Breast epithelium (tissue), 4 donors: ENCODE results near the gene FAM161B. TPM values are rescaled to one million over a fixed set of nuclear protein-coding genes. Genes with fewer than 3 reads are reported as not detected.
"Not testable (repeated sequence)": the region's sequence is repeated elsewhere in the genome, so short reads cannot be mapped to it uniquely, and the experiment has no call there.

Experiments used
- DNase-seq, 2 donors: peaks; one replicate each; pipeline ENCODE4 v3.0.0-alpha.2; 2019; ENCODE audit warnings: low spot score in 2 of 2
- H3K27ac ChIP-seq, 2 donors: fragments of 200-600 bp; sonication (generic) in 1 of 2; one replicate each; pipeline ENCODE4 v1.5.1; 2016 to 2019; ENCODE audit warnings: mild to moderate bottlenecking in 1 of 2
- H3K27me3 ChIP-seq, 2 donors: fragments of 200-600 bp; sonication (generic) in 1 of 2; one replicate each; pipeline versions ENCODE4 v1.5.1 to v1.6.0; 2017 to 2019; ENCODE audit warnings: control low read depth in 1 of 2, mild to moderate bottlenecking in 1 of 2
- H3K36me3 ChIP-seq: fragments of 200-600 bp; one replicate; pipeline ENCODE4 v1.5.1; 2019
- H3K4me1 ChIP-seq, 2 donors: fragments of 200-600 bp; sonication (generic); one replicate each; pipeline ENCODE4 v1.5.1; 2016 to 2019; ENCODE audit warnings: control low read depth in 1 of 2
- H3K4me3 ChIP-seq, 3 donors: fragments of 200-600 bp; sonication (generic); 1 replicate in 2 of 3; 2 replicates in 1 of 3; pipeline ENCODE4 v1.5.1; 2016 to 2019; ENCODE audit warnings: mild to moderate bottlenecking in 3 of 3, moderate library complexity in 2 of 3
- H3K9me3 ChIP-seq, 2 donors: fragments of 200-600 bp; sonication (generic) in 1 of 2; one replicate each; pipeline ENCODE4 v1.5.1; 2016 to 2019; ENCODE audit warnings: control low read depth in 1 of 2
- CTCF ChIP-seq, 3 donors: fragments of 450-650 bp; IDR thresholded peaks; one replicate each; pipeline ENCODE4 v1.5.1; 2016 to 2017; ENCODE audit warnings: antibody characterized with exemption in 3 of 3, mild to moderate bottlenecking in 3 of 3, moderate library complexity in 3 of 3
- POLR2A ChIP-seq: fragments of 450-650 bp; IDR thresholded peaks from one replicate; pipeline ENCODE4 v1.6.1; 2016; ENCODE audit warnings: antibody characterized with exemption, mild to moderate bottlenecking, moderate library complexity
- POLR2AphosphoS5 ChIP-seq, 3 donors: sonication (generic); formaldehyde crosslinking; IDR thresholded peaks; one replicate each; pipeline ENCODE4 v1.6.1; 2017; ENCODE audit warnings: antibody characterized with exemption in 3 of 3
- intact Hi-C: fragments of 100-400 bp; cut with DNase I; formaldehyde crosslinking; loops from one replicate; pipeline ENCODE4 v1.15.1; 2023; ENCODE audit warnings: low total_unique reads
- total RNA-seq, 3 donors: library from RNA; depleted of rRNA; stranded (reverse); fragments of >200 nt; gene quantifications; one replicate each; pipeline ENCODE4 v1.1.0, GENCODE V29; 2016

The FAM161B gene
- total RNA-seq, 3 donors from 2014 or later: 4.5 to 12.3 (median 11.1) TPM

GRCh38 chr14:73996731-73997107, 46.8 kb upstream of the FAM161B start:
- Histone ChIP-seq H3K27me3 (no peaks in the 10 kb centered on the region), H3K9me3 (no peaks in the 10 kb centered on the region), H3K4me1 (no peaks in the 10 kb centered on the region), H3K4me3 (no peak overlapping the region), H3K36me3 (no peaks in the 10 kb centered on the region), H3K27ac (no peak overlapping the region)
- no peak for TF ChIP-seq POLR2A
- TF ChIP-seq CTCF (IDR thresholded peaks at IDR 0.05): no peak
- no peak for TF ChIP-seq POLR2AphosphoS5 (IDR thresholded peaks at IDR 0.05)
- intact Hi-C loops: no loop called here
- no peak for DNase-seq

- intact Hi-C loops: no loop called here
- Histone ChIP-seq H3K4me1 (no peaks in the 10 kb centered on the region), H3K27ac (no peak overlapping the region), H3K36me3 (no peaks in the 10 kb centered on the region), H3K27me3 (no peaks in the 10 kb centered on the region), H3K4me3 (no peak overlapping the region), H3K9me3 (no peaks in the 10 kb centered on the region)
- DNase-seq: no peak
- TF ChIP-seq POLR2AphosphoS5 (IDR thresholded peaks at IDR 0.05): no peak
- no peak for TF ChIP-seq POLR2A
- TF ChIP-seq CTCF (IDR thresholded peaks at IDR 0.05): no peak
These were observed 46.1 kb upstream of the FAM161B start for GRCh38 chr14:73995977-73996378.

- H3K27ac ChIP-seq, intact Hi-C loops, DNase-seq, H3K36me3 ChIP-seq, H3K4me1 ChIP-seq, H3K4me3 ChIP-seq, H3K9me3 ChIP-seq, H3K27me3 ChIP-seq: not testable (repeated sequence)
These were observed 45.0 kb upstream of the FAM161B start for GRCh38 chr14:73994926-73995325.

- Histone ChIP-seq H3K4me1 (no peaks in the 10 kb centered on the region), H3K9me3 (no peaks in the 10 kb centered on the region), H3K27ac (no peak overlapping the region), H3K4me3 (no peak overlapping the region), H3K27me3 (no peaks in the 10 kb centered on the region), H3K36me3 (no peaks in the 10 kb centered on the region)
- no peak for DNase-seq
- no peak for TF ChIP-seq CTCF (IDR thresholded peaks at IDR 0.05)
- TF ChIP-seq POLR2AphosphoS5 (IDR thresholded peaks at IDR 0.05): no peak
- TF ChIP-seq POLR2A: no peak
- intact Hi-C loops: no loop called here
These were observed 41.2 kb upstream of the FAM161B start for GRCh38 chr14:73991092-73991491.

- H3K9me3 ChIP-seq, H3K4me1 ChIP-seq, H3K4me3 ChIP-seq, H3K36me3 ChIP-seq, intact Hi-C loops, H3K27ac ChIP-seq, H3K27me3 ChIP-seq, DNase-seq: not testable (repeated sequence)
These were observed 38.8 kb upstream of the FAM161B start for GRCh38 chr14:73988656-73989055.

- Histone ChIP-seq H3K36me3 (no peaks in the 10 kb centered on the region), H3K27ac (no peak overlapping the region), H3K9me3 (no peaks in the 10 kb centered on the region), H3K27me3 (no peaks in the 10 kb centered on the region), H3K4me1 (no peaks in the 10 kb centered on the region), H3K4me3 (no peak overlapping the region)
- no peak for DNase-seq
- intact Hi-C loops: no loop called here
- TF ChIP-seq CTCF (IDR thresholded peaks at IDR 0.05) (no peak), POLR2AphosphoS5 (IDR thresholded peaks at IDR 0.05) (no peak), POLR2A (no peak)
These were observed 38.2 kb upstream of the FAM161B start for GRCh38 chr14:73988065-73988464.
